ENCODE data around the gene EEPD1.

GRCh38 chr7:36299223-36299774 lies 146.2 kb downstream of the EEPD1 start:
- no peak for TF ChIP-seq CTCF (IDR thresholded peaks at IDR 0.05)
- no peak for TF ChIP-seq POLR2AphosphoS5 (IDR thresholded peaks at IDR 0.05; ENCODE audit: low read depth, low read length)
- no peak for TF ChIP-seq REST (IDR thresholded peaks at IDR 0.05; ENCODE audit: insufficient read depth in 1 of 2, low read depth in 2 of 2, low read length in 1 of 2)

All from Panc1 (cell line).